ENCODE results near the gene ZCCHC14.
"Not testable (repeated sequence)": the region's sequence is repeated elsewhere in the genome, so short reads cannot be mapped to it uniquely, and the experiment has no call there.

Gene ZCCHC14

DNA sequence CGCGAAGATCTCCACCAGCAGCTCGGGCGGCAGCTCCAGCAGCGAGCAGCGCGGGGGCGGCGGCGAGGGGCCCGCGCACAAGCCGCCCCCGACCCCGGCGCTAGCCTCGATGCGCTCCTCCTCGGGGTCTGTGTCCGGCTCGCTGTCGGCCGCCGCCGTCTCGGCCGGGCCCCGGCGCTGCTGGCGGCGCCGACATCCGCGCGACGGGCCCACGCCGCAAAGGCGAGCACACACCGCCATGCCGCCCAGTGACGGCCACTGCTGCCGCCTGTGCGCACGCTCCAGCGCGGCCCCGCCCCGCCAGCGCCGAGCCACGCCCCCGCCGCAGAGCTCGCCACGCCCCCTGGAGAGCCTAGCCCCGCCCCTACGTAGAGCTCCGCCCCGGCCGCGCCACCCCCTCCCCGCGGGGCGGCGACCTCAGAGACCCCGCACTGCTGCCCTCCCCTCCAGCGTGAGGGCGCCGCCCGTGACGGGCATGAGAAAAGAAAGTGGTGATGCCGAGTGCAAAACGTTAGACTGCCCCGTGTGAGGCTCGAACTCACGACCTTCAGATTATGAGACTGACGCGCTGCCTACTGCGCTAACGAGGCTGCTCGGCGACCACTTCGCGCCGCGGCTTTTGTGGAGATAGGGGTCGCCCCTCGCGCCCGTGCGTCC lies 109.2 kb downstream of the ZCCHC14 start, which contains the start of gene FBXO31:
TSS of gene FBXO31 (minus strand) at position 272 of the 657 bp plus-strand sequence. CDS start at position 240, 32 bp downstream.
- no peaks in the 10 kb centered on the region for H3K27me3 ChIP-seq (ENCODE audit: insufficient read depth, poor library complexity, severe bottlenecking)
- H3K27ac ChIP-seq (replicated peaks) = peak within 1 kb of the TSS; percentile 75
- peak; percentile 55 to 63 for DNase-seq (ENCODE audit: low read depth in 1 of 2, low spot score in 1 of 2)
- H3K4me3 ChIP-seq (replicated peaks; ENCODE audit: insufficient read depth, low read length) = peak within 1 kb of the TSS; percentile 63
- TF ChIP-seq, protein P1, sequence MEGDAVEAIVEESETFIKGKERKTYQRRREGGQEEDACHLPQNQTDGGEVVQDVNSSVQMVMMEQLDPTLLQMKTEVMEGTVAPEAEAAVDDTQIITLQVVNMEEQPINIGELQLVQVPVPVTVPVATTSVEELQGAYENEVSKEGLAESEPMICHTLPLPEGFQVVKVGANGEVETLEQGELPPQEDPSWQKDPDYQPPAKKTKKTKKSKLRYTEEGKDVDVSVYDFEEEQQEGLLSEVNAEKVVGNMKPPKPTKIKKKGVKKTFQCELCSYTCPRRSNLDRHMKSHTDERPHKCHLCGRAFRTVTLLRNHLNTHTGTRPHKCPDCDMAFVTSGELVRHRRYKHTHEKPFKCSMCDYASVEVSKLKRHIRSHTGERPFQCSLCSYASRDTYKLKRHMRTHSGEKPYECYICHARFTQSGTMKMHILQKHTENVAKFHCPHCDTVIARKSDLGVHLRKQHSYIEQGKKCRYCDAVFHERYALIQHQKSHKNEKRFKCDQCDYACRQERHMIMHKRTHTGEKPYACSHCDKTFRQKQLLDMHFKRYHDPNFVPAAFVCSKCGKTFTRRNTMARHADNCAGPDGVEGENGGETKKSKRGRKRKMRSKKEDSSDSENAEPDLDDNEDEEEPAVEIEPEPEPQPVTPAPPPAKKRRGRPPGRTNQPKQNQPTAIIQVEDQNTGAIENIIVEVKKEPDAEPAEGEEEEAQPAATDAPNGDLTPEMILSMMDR (IDR thresholded peaks at IDR 0.05; ENCODE audit: insufficient read depth, low read length) = no peak
- TF ChIP-seq GABPA (IDR thresholded peaks at IDR 0.05; ENCODE audit: low read depth) = no peak
- TF ChIP-seq, protein P2, sequence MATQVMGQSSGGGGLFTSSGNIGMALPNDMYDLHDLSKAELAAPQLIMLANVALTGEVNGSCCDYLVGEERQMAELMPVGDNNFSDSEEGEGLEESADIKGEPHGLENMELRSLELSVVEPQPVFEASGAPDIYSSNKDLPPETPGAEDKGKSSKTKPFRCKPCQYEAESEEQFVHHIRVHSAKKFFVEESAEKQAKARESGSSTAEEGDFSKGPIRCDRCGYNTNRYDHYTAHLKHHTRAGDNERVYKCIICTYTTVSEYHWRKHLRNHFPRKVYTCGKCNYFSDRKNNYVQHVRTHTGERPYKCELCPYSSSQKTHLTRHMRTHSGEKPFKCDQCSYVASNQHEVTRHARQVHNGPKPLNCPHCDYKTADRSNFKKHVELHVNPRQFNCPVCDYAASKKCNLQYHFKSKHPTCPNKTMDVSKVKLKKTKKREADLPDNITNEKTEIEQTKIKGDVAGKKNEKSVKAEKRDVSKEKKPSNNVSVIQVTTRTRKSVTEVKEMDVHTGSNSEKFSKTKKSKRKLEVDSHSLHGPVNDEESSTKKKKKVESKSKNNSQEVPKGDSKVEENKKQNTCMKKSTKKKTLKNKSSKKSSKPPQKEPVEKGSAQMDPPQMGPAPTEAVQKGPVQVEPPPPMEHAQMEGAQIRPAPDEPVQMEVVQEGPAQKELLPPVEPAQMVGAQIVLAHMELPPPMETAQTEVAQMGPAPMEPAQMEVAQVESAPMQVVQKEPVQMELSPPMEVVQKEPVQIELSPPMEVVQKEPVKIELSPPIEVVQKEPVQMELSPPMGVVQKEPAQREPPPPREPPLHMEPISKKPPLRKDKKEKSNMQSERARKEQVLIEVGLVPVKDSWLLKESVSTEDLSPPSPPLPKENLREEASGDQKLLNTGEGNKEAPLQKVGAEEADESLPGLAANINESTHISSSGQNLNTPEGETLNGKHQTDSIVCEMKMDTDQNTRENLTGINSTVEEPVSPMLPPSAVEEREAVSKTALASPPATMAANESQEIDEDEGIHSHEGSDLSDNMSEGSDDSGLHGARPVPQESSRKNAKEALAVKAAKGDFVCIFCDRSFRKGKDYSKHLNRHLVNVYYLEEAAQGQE (IDR thresholded peaks at IDR 0.05; ENCODE audit: insufficient replicate concordance, low read depth) = no peak
- TF ChIP-seq POLR2AphosphoS5 (IDR thresholded peaks at IDR 0.05; ENCODE audit: low read depth) = no peak
- TF ChIP-seq SPI1 (IDR thresholded peaks at IDR 0.05; ENCODE audit: borderline replicate concordance, low read depth) = no peak

DNA sequence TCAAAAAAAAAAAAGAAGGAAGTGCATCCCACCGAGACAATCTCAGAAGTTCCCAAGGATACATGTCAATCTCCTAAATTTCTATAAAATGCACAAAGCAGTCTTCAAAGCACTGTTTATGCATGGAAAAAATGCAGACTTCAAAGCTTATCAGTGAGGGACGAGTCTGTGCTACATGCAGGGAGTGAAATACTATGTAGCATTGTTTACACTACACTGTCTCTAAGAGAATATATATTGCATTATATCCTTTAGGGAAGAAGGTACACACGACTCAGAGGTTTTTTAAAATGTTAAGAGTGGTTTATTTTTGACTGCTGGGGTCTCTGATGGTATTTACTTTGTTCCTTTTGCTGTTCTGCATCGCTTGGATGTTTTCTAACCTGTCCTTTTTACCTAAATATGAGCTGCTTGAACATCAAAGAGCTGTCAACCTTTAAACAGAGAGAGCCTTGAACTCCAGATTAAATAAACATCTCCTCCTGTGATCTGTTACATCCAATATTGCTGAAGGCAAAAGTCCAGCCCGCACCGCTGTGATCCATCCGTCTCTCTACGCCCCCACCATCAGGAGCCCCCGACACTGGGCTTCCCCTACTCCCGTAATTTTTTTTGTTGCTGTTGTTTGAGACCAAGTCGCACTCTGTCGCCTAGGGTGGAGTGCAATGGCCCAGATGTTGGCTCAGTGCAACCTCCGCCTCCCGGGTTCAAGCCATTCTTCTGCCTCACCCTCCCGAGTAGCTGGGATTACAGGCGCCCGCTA lies 110.6 kb downstream of the ZCCHC14 start:
- no peak for DNase-seq (ENCODE audit: low read depth in 1 of 2, low spot score in 1 of 2)
- TF ChIP-seq GABPA (IDR thresholded peaks at IDR 0.05; ENCODE audit: low read depth) (no peak), POLR2AphosphoS5 (IDR thresholded peaks at IDR 0.05; ENCODE audit: low read depth) (no peak), SPI1 (IDR thresholded peaks at IDR 0.05; ENCODE audit: borderline replicate concordance, low read depth) (peak; percentile 26; the same call in 1 of the 2 replicates)

DNA sequence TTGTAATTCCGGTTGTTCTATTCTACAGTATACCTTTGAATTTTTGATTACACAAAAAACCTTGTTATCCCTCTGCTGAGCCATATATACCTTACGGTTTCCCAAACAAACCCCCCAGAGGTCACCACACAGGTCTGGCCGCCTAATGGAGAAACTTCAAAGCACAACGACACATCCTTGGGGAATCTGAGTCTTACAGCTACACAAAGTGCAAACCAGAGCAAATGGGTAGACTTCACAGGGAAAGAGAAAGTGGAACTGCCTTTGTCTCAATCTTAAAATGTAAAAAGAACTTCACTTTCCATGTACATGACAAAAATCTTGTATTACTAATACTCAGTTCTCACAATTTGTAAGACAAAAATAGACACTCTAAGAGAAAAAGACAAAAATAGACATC lies 111.9 kb downstream of the ZCCHC14 start:
- TF ChIP-seq GABPA (IDR thresholded peaks at IDR 0.05; ENCODE audit: low read depth) (no peak), POLR2AphosphoS5 (IDR thresholded peaks at IDR 0.05; ENCODE audit: low read depth) (no peak), SPI1 (IDR thresholded peaks at IDR 0.05; ENCODE audit: borderline replicate concordance, low read depth) (no peak)
- TF ChIP-seq, protein P1 (IDR thresholded peaks at IDR 0.05; ENCODE audit: insufficient read depth, low read length) = no peak
- TF ChIP-seq, protein P2 (IDR thresholded peaks at IDR 0.05; ENCODE audit: insufficient replicate concordance, low read depth) = no peak
- no peak for DNase-seq (ENCODE audit: low read depth in 1 of 2, low spot score in 1 of 2)
- no peaks in the 10 kb centered on the region for H3K27me3 ChIP-seq (ENCODE audit: insufficient read depth, poor library complexity, severe bottlenecking)
- H3K4me3 ChIP-seq (replicated peaks; ENCODE audit: insufficient read depth, low read length) = no peak overlapping the region
- no peak overlapping the region for H3K27ac ChIP-seq (replicated peaks)

More for the DNA sequence above, 110.6 kb downstream of the ZCCHC14 start:
- Histone ChIP-seq H3K27ac (replicated peaks) (no peak overlapping the region), H3K4me3 (replicated peaks; ENCODE audit: insufficient read depth, low read length) (peak overlapping the region; percentile 63), H3K27me3 (ENCODE audit: insufficient read depth, poor library complexity, severe bottlenecking) (no peaks in the 10 kb centered on the region)

DNA sequence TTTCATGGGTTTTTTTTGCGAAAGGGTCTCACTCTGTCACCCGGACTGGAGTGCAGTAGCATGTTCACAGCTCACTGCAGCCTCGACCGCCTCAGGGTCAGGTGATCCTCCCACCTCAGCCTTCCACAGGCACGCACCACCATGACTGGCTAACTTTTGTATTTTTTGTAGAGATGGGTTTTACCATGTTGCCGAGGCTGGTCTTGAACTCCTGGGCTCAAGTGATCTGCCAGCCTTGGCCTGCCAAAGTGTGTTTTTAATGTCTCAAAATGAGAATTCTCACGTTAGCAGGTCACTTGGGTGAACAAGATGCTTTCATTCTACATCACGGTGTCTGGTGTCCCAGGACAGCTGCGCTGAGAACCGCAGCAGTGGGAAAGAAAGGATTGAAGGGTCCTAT lies 112.4 kb downstream of the ZCCHC14 start:
- Histone ChIP-seq H3K4me3 (replicated peaks; ENCODE audit: insufficient read depth, low read length) (no peak overlapping the region), H3K27ac (replicated peaks) (no peak overlapping the region)
- TF ChIP-seq POLR2AphosphoS5 (IDR thresholded peaks at IDR 0.05; ENCODE audit: low read depth) (no peak), GABPA (IDR thresholded peaks at IDR 0.05; ENCODE audit: low read depth) (no peak), SPI1 (IDR thresholded peaks at IDR 0.05; ENCODE audit: borderline replicate concordance, low read depth) (no peak)
- TF ChIP-seq, protein P2 (IDR thresholded peaks at IDR 0.05; ENCODE audit: insufficient replicate concordance, low read depth) = no peak
- TF ChIP-seq, protein P1 (IDR thresholded peaks at IDR 0.05; ENCODE audit: insufficient read depth, low read length) = no peak

DNA sequence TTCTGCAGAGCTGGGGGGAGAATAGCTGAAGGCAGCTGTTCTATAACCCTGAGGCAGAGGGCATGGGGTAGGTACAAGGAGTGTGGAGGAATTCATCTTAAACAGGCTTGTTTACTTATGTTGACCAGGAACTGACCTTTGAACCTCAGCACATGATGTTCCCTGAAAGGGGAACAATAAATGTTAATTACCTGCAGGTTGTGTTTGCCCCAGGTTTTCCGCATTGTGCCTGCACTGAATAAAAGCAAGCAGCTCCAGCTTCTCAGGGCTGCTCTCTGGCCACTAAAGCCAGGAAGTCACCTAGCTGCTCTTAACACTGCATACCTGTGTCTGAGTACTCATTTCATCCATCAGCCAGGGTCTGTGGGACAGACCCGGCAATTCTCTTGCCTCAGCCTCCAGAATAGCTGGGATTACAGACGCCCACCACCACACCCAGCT lies 113.5 kb downstream of the ZCCHC14 start:
- not testable (repeated sequence) for H3K4me3 ChIP-seq (replicated peaks; ENCODE audit: insufficient read depth, low read length); H3K27ac ChIP-seq (replicated peaks); DNase-seq (ENCODE audit: low read depth in 1 of 2, low spot score in 1 of 2); H3K27me3 ChIP-seq (ENCODE audit: insufficient read depth, poor library complexity, severe bottlenecking)

More for the DNA sequence above, 112.4 kb downstream of the ZCCHC14 start:
- no peaks in the 10 kb centered on the region for H3K27me3 ChIP-seq (ENCODE audit: insufficient read depth, poor library complexity, severe bottlenecking)
- DNase-seq (ENCODE audit: low read depth in 1 of 2, low spot score in 1 of 2) = no peak
